OCI-LY3 (cell line): ENCODE measurements around the gene LZIC.
A peak's percentile ranks its signal among the peaks of the same experiment; 100 is the strongest.

ENCODE experiments used
- H2AFZ ChIP-seq: fragments of 200-600, 300-600 bp; shearing (Covaris generic); 2 replicates; pipeline ENCODE4 v1.6.0; 2014; ENCODE audit warnings: antibody characterized with exemption, low read depth, low read length
- H3K27ac ChIP-seq: fragments of 200-600, 300-600 bp; sonication (generic); 2 replicates; pipeline ENCODE4 v1.5.1; 2014; ENCODE audit warnings: mild to moderate bottlenecking, low read length, moderate library complexity, mixed read lengths
- H3K27me3 ChIP-seq: fragments of 200-600, 300-600 bp; sonication (generic); 2 replicates; pipeline ENCODE4 v1.6.1; 2014; ENCODE audit warnings: low read depth, low read length, mixed read lengths
- H3K36me3 ChIP-seq: fragments of 200-600, 300-600 bp; sonication (generic); replicated peaks from 2 replicates; pipeline ENCODE3; 2014; ENCODE audit warnings: low read depth, low read length, mixed read lengths
- H3K4me1 ChIP-seq: fragments of 300-600, 200-600 bp; sonication (generic); 2 replicates; pipeline ENCODE4 v1.6.1; 2014; ENCODE audit warnings: low read length, mixed read lengths
- H3K4me2 ChIP-seq: fragments of 200-600, 300-600 bp; sonication (generic); 2 replicates; pipeline ENCODE4 v1.6.1; 2014; ENCODE audit warnings: low read length, mixed read lengths
- H3K4me3 ChIP-seq: fragments of 300-600, 200-600 bp; sonication (generic); 2 replicates; pipeline ENCODE4 v1.5.1; 2014; ENCODE audit warnings: antibody characterized with exemption, mild to moderate bottlenecking, low read length, moderate library complexity
- H3K79me2 ChIP-seq: fragments of 300-600, 200-600 bp; shearing (Covaris generic); 2 replicates; pipeline ENCODE4 v1.6.1; 2014; ENCODE audit warnings: mild to moderate bottlenecking, low read length, mixed read lengths
- H3K9ac ChIP-seq: fragments of 300-600, 200-600 bp; shearing (Covaris generic); 2 replicates; pipeline ENCODE4 v1.6.0; 2014; ENCODE audit warnings: mild to moderate bottlenecking, low read length, moderate library complexity
- H3K9me3 ChIP-seq: fragments of 200-600, 300-600 bp; shearing (Covaris generic); 2 replicates; pipeline ENCODE4 v1.6.1; 2014; ENCODE audit warnings: low read length, mixed read lengths; ENCODE audit not compliant: insufficient read depth
- H4K20me1 ChIP-seq: fragments of 200-600, 300-600 bp; sonication (generic); 2 replicates; pipeline ENCODE4 v1.6.1; 2016; ENCODE audit warnings: low read length, mixed read lengths; ENCODE audit not compliant: insufficient read depth
- CTCF ChIP-seq: fragments of 200-600, 300-600 bp; sonication (generic); IDR thresholded peaks from 2 replicates; pipeline ENCODE4 v1.5.1; 2014; ENCODE audit warnings: antibody characterized with exemption, low read length, low read depth
- EZH2phosphoT487 ChIP-seq: fragments of 200-600 bp; shearing (Covaris generic); IDR thresholded peaks from 2 replicates; pipeline ENCODE4 v1.6.1; 2018; ENCODE audit warnings: antibody characterized with exemption, mixed run types, low read depth

Gene LZIC

DNA sequence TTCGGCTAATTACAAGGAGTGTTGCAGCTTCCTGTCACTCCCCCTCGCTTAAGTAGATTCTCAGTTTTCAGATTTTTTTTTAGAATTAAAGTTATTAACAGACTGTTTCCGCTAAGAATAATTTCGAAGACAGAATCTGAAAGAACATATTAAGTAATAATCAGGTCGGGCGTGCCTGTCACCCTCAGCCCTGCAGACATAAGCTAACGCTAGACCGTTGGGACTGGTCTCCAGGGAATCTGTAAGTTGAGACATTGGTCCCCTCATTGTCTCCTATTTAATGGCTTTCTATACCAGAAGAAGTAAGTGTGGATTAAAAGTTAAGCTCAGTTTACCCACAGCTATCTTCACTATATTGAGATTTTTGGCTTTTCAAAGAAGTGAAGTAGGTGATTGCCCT is 14.5 kb upstream of the LZIC start:
- Histone ChIP-seq H3K79me2 (no peaks in the 10 kb centered on the region), H3K27ac (no peak overlapping the region), H3K9ac (no peak overlapping the region), H2AFZ (no peak overlapping the region), H3K4me2 (no peak overlapping the region), H3K9me3 (no peaks in the 10 kb centered on the region), H3K36me3 (no peaks in the 10 kb centered on the region), H4K20me1 (no peaks in the 10 kb centered on the region), H3K27me3 (no peaks in the 10 kb centered on the region), H3K4me1 (peaks cover 10% of the 10 kb centered on the region), H3K4me3 (no peak overlapping the region)
- TF ChIP-seq EZH2phosphoT487 (no peak), CTCF (no peak)

DNA sequence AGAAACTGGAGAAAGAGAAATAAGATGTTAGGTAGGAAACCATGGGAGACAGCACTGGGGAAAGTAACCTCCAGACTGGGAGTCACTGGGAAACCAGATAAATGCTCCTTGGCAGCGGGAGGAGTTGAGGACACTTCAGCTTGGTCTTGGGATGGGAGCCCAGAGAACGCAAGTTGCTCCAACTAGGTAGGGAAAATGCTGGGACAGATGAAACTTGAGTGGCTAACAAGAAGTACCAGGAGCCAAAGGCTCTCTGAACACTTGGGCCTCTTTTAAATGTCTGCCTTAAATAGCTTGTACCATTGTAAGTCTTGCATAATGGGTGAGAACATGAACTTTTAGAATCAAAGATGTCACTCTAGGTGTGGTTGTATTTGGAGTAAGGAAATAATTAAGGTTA is 3.1 kb upstream of the LZIC start:
- Histone ChIP-seq H4K20me1 (no peaks in the 10 kb centered on the region), H3K9me3 (no peaks in the 10 kb centered on the region), H2AFZ (no peak overlapping the region), H3K4me2 (no peak overlapping the region), H3K9ac (no peak overlapping the region), H3K27ac (no peak overlapping the region), H3K27me3 (no peaks in the 10 kb centered on the region), H3K79me2 (peaks cover 10% of the 10 kb centered on the region), H3K4me3 (no peak overlapping the region), H3K36me3 (no peaks in the 10 kb centered on the region), H3K4me1 (peaks cover 18% of the 10 kb centered on the region)
- TF ChIP-seq CTCF (no peak), EZH2phosphoT487 (no peak)

- H3K4me3 ChIP-seq = peak overlapping the region; percentile 95
- peak overlapping the region; percentile 43; the same call in 1 of the 2 replicates for H2AFZ ChIP-seq
- peaks cover 10% of the 10 kb centered on the region for H3K79me2 ChIP-seq
- peak overlapping the region; percentile 78 for H3K27ac ChIP-seq
- H3K4me2 ChIP-seq = peak overlapping the region; percentile 70
- peak overlapping the region; percentile 99 for H3K9ac ChIP-seq
- no peaks in the 10 kb centered on the region for H3K36me3 ChIP-seq
- no peaks in the 10 kb centered on the region for H4K20me1 ChIP-seq
- no peaks in the 10 kb centered on the region for H3K9me3 ChIP-seq
- peak; percentile 54 for TF ChIP-seq CTCF
- no peak for TF ChIP-seq EZH2phosphoT487
- H3K27me3 ChIP-seq = no peaks in the 10 kb centered on the region
- no peaks in the 10 kb centered on the region for H3K4me1 ChIP-seq
Observed at GRCh38 chr1:9942399-9942938, 722 bp downstream of the LZIC start.

DNA sequence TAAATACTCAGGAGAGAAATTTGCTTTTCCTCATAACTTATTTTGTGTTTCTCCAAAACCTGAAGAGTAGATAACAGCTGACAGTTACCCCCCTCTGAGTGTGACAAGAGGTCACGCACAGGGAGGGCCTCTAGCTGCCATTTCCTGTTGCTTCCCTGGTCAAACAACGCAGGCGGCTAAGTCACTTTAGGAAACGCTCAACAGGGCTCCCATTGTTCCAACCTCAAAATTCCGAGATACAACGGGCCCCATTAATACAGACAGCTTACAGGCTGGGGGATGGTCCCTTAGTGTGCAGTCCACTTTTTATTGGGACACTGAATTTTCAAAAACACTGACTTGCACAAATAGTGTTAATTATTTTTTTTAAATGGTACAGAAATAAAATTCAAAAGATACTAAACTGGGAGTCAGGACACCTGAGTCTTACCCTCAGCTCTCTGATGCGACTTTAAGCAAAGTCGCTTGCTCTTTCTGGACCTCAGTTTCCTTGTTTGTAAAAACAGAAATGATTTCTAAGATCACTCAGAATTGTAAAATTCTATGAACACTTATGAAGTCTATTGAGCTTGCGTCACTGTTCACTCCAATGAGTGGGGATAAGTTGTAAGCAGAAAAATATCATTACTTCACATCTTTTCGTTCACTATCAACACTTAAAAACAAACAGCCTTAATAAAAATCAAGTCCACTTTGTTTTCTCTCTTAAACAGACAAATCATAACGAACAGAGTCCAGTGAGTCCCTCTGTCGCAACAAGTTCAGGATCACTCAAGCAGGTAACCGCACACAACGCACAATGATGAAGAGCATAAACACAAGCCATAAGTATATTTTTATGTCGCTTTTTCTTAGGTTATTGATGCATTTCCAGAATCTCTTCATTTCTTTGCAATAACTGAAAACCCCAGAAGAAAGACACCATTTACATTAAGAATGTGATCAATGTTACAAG is 13.5 kb downstream of the LZIC start:
- TF ChIP-seq EZH2phosphoT487 = no peak
- no peak for TF ChIP-seq CTCF
- no peak overlapping the region for H3K9ac ChIP-seq
- H3K79me2 ChIP-seq = no peaks in the 10 kb centered on the region
- H3K27ac ChIP-seq = no peak overlapping the region
- H2AFZ ChIP-seq = no peak overlapping the region
- no peak overlapping the region for H3K4me3 ChIP-seq
- H3K9me3 ChIP-seq = no peaks in the 10 kb centered on the region
- H3K4me2 ChIP-seq = no peak overlapping the region
- H4K20me1 ChIP-seq = no peaks in the 10 kb centered on the region
- H3K36me3 ChIP-seq = peaks cover 3% of the 10 kb centered on the region
- no peaks in the 10 kb centered on the region for H3K27me3 ChIP-seq
- no peaks in the 10 kb centered on the region for H3K4me1 ChIP-seq
